B cell (primary cell): Measurements from ENCODE around the gene MMP12.

Experiments used
- EZH2 ChIP-seq: IDR thresholded peaks from 2 replicates; pipeline ENCODE4 v1.6.1; 2012; ENCODE audit warnings: borderline replicate concordance, low read depth, mild to moderate bottlenecking, moderate library complexity, low read length; ENCODE audit not compliant: insufficient read depth, poor library complexity, severe bottlenecking
- TF ChIP-seq, protein P1 (sequence below): fragments of 200-600 bp; IDR thresholded peaks from one replicate; pipeline ENCODE4 v1.8.0; 2022; ENCODE audit warnings: antibody characterized with exemption, mild to moderate bottlenecking

DNA sequence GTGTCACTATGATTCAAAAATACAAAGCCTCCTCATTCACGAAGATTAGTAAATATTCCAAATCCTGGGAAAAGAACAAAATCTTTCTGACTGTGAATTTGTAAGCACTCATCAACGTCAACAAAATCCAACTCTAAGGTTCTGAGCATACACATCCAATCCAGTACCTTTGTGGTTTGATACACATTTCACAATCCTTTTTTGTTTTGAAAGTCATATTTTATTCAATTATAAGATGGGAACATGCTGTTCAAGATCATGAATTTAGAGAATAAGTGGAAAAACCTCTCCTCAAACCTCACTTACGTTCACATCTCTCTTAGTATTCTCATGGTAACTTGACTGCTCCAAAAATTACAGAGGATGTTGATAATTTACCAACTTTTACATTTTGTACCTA, 21.7 kb downstream of the MMP12 start:
- no peak for TF ChIP-seq EZH2
- TF ChIP-seq, protein P1, sequence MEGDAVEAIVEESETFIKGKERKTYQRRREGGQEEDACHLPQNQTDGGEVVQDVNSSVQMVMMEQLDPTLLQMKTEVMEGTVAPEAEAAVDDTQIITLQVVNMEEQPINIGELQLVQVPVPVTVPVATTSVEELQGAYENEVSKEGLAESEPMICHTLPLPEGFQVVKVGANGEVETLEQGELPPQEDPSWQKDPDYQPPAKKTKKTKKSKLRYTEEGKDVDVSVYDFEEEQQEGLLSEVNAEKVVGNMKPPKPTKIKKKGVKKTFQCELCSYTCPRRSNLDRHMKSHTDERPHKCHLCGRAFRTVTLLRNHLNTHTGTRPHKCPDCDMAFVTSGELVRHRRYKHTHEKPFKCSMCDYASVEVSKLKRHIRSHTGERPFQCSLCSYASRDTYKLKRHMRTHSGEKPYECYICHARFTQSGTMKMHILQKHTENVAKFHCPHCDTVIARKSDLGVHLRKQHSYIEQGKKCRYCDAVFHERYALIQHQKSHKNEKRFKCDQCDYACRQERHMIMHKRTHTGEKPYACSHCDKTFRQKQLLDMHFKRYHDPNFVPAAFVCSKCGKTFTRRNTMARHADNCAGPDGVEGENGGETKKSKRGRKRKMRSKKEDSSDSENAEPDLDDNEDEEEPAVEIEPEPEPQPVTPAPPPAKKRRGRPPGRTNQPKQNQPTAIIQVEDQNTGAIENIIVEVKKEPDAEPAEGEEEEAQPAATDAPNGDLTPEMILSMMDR, result no peak
